Measurements from ENCODE around the gene FREM3.
"Not testable (repeated sequence)": the region's sequence is repeated elsewhere in the genome, so short reads cannot be mapped to it uniquely, and the experiment has no call there.

Gene FREM3

DNA sequence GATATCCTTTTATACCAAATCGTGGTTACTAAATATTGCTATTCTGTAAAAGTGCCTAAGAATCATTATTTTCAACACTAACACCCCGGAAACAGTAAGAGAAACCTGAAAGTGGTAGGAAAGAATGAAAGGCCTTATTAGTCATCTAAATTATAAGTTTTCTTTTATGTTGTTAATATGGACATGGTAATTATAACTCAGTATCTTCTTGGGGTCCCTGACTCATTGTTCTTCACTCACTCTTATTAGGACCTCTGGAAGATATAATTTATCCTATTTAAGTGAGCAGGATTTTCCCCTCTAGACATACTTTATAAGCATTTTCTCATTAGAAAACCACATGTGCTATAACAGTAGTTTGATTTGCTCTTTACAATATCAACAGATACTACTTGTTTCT is 136.0 kb downstream of the FREM3 start:
- no peak for DNase-seq

DNA sequence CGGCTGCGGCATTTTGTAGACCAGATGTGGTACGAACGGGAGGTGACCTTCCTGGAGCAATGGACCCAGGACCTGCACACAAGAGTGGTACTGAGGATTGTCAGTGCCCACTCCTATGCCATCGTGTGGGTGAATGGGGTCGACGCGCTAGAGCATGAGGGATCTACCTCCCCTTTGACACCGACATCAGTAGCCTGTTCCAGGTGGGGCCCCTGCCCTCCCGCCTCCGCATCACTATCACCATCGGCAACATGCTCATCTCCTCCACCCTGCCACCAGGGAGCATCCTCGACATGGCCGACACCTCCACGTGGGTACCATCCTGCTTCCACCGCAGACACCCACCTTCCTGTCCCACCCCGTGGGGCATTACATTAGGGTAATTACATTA is 140.7 kb downstream of the FREM3 start:
- DNase-seq = peak; percentile 19

DNA sequence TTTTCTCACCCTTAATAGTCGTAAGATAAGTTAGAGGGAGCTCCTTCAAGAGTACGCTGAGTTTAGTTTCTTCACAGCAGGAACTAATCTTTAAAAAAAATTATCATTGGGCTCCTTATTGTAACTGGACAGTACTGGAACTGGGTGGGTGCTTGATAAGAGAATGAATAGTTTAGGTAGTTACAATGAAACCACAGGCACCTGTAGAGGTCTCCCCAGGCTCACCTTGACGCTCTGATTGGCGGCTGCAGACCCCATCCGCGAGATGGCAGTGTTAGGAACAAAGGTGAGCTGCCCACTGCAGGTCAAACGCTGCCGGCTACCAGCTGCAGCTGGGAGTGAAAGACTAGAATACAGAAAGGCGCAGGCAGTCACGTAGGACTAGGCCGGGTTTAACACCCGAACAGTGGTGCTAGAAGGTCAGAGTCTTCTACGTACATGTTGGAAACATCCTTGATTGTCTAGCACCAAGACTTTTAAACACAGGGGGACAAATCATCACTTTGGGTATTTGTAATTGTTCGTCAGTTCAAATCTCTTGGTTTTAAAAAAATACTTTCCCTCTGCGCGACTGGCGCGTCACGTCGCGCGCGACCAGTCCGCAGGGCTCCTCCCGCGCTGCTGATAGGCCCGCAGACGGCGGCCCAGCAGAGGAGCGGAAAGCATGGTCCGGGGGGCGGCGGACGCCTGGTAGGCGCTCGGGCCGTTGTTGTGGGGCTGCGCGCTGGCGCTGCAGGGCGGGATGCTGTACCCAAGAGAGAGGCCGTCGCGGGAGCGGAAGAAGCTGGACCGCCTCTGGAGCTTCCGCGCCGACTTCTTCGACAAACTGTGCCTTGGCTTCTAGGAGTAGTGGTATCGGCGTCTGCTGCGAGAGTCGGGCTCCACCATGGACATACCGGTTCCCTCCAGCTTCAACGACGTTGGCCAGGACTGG is 141.4 kb downstream of the FREM3 start:
- DNase-seq = peak; percentile 91

DNA sequence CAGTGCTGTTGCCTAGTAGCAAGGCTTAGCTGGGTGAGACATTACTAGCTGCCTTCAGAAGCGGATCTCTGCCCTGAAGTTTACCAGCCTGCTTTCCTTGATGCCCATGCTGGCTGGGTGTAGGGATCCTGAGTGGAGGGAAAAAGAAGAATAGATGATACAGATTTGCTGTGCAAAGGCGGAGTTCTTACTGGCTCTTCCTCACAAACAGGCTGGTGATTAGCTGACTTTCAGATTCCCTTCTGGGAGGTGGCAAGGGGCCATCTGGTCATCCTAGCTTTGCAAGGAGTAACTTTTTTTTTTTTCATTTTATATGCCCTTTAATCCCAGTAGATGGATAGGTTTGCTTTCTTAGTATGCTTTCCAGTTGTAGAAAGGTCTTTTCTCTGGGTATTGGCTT is 142.2 kb downstream of the FREM3 start:
- DNase-seq = no peak

DNA sequence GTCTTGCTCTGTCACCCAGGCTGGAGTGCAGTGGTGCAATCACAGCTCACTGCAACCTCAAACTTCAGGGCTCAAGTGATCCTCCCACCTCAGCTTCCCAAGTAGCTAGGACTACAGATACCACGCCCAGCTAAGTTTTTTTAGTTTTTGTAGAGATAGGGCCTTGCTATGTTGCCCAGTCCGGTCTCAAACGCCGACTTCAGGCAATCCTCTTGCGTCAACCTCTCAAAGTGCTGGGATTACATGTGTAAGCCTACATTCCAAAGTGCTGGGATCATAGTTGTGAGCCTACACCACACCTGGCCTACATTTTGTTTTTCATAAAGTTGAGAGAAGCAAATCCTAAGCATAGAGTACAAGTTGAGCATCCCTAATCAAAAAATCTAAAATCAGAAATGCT is 144.8 kb downstream of the FREM3 start:
- DNase-seq = no peak

DNA sequence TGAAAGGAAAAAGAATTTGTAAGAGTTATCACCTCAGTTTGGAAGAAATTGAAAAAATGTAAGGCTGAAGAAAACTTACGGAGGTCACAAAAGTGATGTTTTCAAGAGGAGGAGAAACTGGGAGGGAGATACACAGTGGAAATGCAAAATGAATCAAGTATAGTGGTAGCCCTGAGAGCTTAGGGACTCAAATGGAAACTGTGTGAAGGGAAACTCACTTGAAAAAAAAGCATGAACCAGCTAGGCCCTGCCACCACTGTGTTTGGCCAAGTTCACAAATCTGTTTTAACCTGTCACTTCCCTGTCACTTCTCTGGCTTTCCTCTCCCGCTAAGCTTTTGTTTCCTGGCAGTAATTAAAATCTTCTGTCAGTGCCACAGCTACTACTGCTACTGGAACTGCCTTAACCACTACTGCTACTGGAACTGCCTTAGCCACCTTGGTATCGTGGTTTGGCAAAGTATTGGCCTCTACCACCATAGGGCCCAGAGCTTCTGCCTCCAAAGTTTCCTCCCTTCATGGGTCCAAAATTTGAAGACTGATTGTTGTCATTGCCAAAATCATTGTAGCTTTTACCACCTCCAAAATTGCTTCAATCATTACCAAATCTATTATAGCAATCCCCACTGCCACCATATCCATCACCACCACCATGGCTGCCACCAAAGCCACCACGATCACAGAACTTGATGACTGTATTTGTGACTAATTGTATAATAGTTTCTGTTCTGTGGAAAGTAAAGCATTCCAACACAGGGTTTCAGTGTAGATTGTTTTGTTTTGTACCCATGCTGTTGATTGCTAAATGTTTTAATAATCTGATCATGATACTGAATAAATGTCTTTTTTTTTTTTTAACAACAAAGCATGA is 145.5 kb downstream of the FREM3 start:
- no peak for DNase-seq

DNA sequence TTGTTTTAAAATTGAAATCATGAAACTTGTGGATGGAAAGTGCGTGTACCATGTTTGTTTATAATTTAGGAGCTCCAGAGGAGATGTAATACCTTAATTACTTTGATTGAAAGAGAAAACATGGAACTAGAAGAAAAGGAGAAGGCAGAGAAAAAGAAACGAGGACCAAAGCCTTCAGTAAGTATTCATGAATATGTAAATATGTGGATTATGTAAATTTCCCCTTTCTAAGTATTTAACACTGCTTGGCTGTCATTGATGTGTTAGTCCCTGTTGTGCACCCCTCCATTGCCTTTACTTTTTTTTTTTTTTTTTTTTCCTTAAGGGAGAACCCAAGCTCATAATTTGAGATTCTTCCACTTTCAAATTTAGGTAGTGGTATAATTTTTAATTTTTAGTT is 150.5 kb downstream of the FREM3 start:
- DNase-seq = no peak

DNA sequence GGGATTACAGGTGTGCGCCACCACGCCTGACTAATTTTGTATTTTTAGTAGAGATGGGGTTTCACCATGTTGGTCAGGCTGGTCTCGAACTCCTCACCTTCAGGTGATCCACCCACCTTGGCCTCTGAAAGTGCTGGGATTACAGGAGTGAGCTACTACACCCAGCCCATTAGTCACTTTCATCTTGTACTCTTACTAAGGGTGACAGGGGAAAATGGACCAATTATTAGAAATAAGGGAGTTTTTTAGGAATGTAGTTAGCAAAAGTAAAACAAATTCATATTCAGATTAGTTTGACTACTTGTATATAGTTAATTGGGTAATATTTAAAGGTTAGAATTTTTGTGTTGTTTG is 160.8 kb downstream of the FREM3 start:
- DNase-seq = no peak

DNA sequence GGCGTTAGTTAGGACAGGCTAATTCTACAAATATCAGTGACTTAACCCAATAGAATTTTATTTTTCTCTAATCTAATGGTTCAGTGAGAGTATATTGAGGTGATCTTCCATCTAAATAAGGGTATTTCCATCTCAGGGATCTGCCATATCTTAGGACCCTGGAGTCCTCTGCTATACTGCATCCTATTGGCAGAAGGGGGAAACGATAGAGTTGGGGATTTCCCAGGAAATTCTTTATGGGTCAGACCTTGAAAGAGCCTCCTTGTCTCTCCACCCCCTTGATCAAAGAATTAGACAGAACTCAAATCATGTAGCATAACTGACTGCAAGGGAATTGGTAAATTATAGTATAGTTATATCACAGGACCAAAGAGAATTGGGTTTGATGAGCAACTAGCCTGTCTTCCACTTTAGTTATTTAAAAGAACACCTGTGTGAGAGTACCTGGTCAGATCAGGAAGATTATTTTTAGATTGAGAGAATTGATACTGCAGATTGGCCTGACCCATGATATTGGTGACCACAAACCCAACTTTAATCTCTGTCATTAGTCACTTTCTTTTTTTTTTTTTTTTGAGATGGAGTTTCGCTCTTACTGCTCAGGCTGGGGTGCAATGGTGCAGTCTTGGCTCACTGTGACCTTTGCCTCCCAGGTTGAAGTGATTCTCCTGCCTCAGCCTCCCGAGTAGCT is 161.4 kb downstream of the FREM3 start:
- DNase-seq = no peak

DNA sequence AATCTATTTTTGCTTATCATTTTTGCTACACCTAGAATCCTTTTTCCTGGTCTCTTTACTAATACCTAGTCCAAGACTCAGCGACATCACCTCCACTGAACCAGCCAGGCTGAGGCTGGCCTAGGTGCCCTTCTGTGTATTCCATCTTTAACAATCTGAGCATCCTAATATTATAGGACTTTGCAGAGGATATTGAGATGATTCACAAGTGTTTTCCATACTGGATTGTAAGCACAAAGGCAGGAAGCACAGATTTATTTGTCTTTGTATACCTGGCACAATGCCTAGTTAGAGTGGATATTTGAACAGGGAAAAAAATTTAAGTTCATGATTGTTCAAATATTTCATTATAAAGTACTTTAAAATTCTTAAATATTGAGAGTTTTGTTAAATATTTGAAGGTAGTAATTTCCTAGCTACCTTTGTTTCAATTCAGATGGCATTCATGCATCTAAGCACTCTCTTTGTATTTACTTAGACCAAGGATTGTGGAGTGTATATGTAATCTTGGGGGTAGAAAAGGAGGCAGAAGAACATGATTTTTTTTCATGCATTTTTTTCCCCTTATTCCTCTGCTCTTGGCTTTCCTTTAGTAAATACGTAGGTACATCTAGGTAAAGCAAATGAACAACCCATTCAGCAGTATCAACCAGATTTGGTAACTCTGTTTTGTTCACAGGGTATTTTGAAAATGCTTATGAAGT is 168.5 kb downstream of the FREM3 start:
- no peak for DNase-seq

DNA sequence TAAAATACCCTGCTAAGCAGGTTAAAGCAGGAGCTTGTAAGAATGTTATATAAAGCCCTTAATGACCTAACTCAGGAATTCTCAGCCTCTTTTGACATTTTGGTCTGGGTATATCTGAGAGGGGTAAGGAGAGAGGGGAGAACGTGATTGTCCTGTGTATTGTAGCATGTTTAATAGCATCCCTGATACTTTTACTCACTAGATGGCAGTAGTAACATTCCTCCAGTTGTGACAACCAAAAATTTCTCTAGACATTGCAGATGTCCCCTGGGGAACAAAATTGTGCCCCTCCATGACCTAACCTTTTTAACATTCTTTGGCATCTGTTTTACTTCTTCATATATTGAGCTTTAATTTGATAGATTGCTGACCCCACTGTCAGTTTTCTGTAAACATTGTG is 169.1 kb downstream of the FREM3 start:
- DNase-seq = no peak

DNA sequence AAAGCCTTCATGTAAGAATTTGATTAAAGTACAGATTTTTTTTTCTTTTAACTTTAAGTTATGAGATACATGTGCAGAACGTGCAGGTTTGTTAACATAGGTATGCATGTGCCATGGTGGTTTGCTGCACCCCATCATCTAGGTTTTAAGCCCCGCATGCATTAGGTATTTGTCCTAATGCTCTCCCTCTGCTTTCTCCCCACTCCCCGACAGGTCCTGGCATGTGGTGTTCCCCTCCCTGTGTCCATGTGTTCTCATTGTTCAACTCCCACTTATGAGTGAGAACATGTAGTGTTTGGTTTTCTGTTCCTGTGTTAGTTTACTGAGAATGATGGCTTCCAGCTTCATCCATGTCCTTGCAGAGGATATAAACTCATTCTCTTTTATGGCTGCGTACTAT is 172.4 kb downstream of the FREM3 start:
- not testable (repeated sequence) for DNase-seq
